GM23248 (cell line): ENCODE results near the gene HOXD13. TPM values are rescaled to one million over a fixed set of nuclear protein-coding genes. Genes with fewer than 3 reads are reported as not detected.
A peak's percentile ranks its signal among the peaks of the same experiment; 100 is the strongest.

Source experiments
- DNase-seq: peaks from one replicate; pipeline ENCODE4 v3.0.0-alpha.2; 2015
- H2AFZ ChIP-seq: fragments of 200-600 bp; sonication (generic); 2 replicates; pipeline ENCODE4 v1.6.1; 2016; ENCODE audit warnings: antibody characterized with exemption
- H3F3A ChIP-seq: fragments of 200-600 bp; sonication (generic); 2 replicates; pipeline ENCODE4 v1.6.1; 2016; ENCODE audit warnings: mild to moderate bottlenecking, antibody characterized with exemption, mixed run types; ENCODE audit not compliant: insufficient read depth
- H3K27ac ChIP-seq: fragments of 200-600 bp; sonication (generic); 2 replicates; pipeline ENCODE4 v1.5.1; 2016; ENCODE audit warnings: mild to moderate bottlenecking
- H3K27me3 ChIP-seq: fragments of 200-600 bp; sonication (generic); replicated peaks from 2 replicates; pipeline ENCODE4 v1.6.1; 2016; ENCODE audit warnings: mild to moderate bottlenecking; ENCODE audit not compliant: insufficient read depth
- H3K36me3 ChIP-seq: fragments of 200-600 bp; sonication (generic); 2 replicates; pipeline ENCODE4 v1.6.1; 2016; ENCODE audit warnings: low read depth, mild to moderate bottlenecking
- H3K4me1 ChIP-seq: fragments of 200-600 bp; sonication (generic); 2 replicates; pipeline ENCODE4 v1.6.1; 2016; ENCODE audit warnings: mild to moderate bottlenecking; ENCODE audit not compliant: insufficient read depth
- H3K4me2 ChIP-seq: fragments of 200-600 bp; sonication (generic); one replicate; pipeline ENCODE4 v1.6.1; 2016; ENCODE audit warnings: mild to moderate bottlenecking; ENCODE audit not compliant: unreplicated experiment
- H3K4me3 ChIP-seq: fragments of 200-600 bp; sonication (generic); 2 replicates; pipeline ENCODE4 v1.5.1; 2016; ENCODE audit warnings: mild to moderate bottlenecking
- H3K79me2 ChIP-seq: fragments of 200-600 bp; sonication (generic); 2 replicates; pipeline ENCODE4 v1.6.1; 2016; ENCODE audit warnings: mild to moderate bottlenecking; ENCODE audit not compliant: insufficient read depth
- H3K9ac ChIP-seq: fragments of 200-600 bp; sonication (generic); 2 replicates; pipeline ENCODE4 v1.6.1; 2016; ENCODE audit warnings: mild to moderate bottlenecking
- H3K9me2 ChIP-seq: fragments of 200-600 bp; sonication (generic); 2 replicates; pipeline ENCODE4 v1.6.1; 2016; ENCODE audit warnings: mixed run types, mild to moderate bottlenecking, moderate library complexity; ENCODE audit not compliant: insufficient read depth
- H3K9me3 ChIP-seq: fragments of 200-600 bp; sonication (generic); one replicate; pipeline ENCODE4 v1.6.1; 2017; ENCODE audit warnings: low read depth
- H4K20me1 ChIP-seq: fragments of 200-600 bp; sonication (generic); 2 replicates; pipeline ENCODE4 v1.6.0; 2016; ENCODE audit not compliant: insufficient read depth
- EZH2 ChIP-seq: fragments of 200-600 bp; sonication (generic); IDR thresholded peaks from 2 replicates; pipeline ENCODE4 v1.6.1; 2018; ENCODE audit warnings: antibody characterized with exemption, mild to moderate bottlenecking; ENCODE audit not compliant: insufficient read depth, poor library complexity, severe bottlenecking
- EZH2phosphoT487 ChIP-seq: fragments of 200-600 bp; sonication (generic); IDR thresholded peaks from 2 replicates; pipeline ENCODE4 v1.6.1; 2018; ENCODE audit warnings: antibody characterized with exemption, moderate library complexity, mild to moderate bottlenecking, low read depth; ENCODE audit not compliant: insufficient read depth
- WGBS, 2 experiments: methylation state at CpG; one replicate each; pipeline ENCODE4 v1.1.6; 2015 to 2017; ENCODE audit warnings: low lambda C conversion rate in 2 of 2, low coverage in 1 of 2; ENCODE audit errors: missing lambda C conversion rate in 2 of 2; 5-methylcytosine and 5-hydroxymethylcytosine counted together
- in situ Hi-C: fragments of 300-500 bp; cut with MboI; formaldehyde crosslinking; loops from 2 replicates; pipeline ENCODE4 v1.15.0; 2020
- polyA plus RNA-seq: library from polyadenylated mRNA; unstranded; fragments of >200 nt; fragmentation: Nextera tagmentation; extraction: Ambion mirVana; gene quantifications from 2 replicates; pipeline ENCODE4 v1.2.1, GENCODE V29; 2016
- total RNA-seq: library from RNA; depleted of rRNA; stranded (reverse); fragments of >200 nt; shearing (Covaris generic); gene quantifications from 2 replicates; pipeline ENCODE4 v1.2.3, GENCODE V29; 2014

Gene HOXD13
- total and polyA plus RNA-seq, 2 experiments from 2014 or later: 2.4 to 3.8 TPM

DNA sequence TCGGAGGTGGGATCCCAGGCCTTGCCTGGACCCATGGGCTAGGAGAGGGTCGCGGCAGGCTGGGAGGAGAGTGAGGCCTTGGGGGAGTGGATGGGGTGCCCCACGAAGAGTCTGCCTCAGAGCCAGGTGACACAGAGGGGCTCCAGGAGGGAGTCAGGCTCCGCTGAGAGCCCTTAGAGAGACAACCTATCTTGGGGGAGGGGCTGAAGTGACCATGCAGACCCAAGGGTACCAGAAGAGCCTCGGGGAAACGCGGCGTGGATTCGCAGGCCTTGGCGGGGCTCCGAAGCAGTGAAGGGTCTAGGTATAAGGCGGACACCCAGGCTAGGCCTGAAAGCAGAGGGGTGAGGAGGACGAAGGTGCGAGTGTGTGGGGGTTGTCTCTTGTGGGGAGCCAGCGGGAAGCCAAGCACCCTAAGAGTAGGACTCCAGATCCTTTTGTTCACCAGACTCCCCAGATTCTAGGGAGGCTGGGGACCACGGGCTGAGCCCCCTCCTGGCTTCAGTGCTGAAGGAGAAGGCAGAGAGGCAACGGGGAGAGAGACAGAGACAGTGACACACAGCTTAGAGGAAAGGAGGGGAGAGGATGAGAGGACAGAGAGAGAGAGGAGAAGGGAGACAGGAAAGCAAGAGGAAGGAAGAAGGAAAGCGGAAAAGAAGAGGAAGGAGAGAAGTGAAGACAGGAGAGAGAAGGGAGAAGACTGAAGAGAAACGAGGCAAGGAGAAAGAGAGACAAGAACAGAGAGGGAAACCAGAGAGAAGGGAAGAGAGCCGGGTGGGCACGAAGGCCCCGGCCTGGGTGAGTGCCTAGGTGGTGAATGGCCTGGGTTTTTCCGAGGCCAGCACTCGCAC lies 13.4 kb downstream of the HOXD13 start:
- peaks cover 15% of the 10 kb centered on the region for H3K36me3 ChIP-seq
- peak overlapping the region; percentile 95 for H3K4me2 ChIP-seq
- H3K4me1 ChIP-seq: peaks cover 8% of the 10 kb centered on the region
- DNase-seq: peak; percentile 61
- H3K79me2 ChIP-seq: peaks cover 88% of the 10 kb centered on the region
- H3K9me2 ChIP-seq: no peaks in the 10 kb centered on the region
- 2 to 5% methylated on average over 24 to 25 of the region's 25 CpGs for WGBS, 2 experiments
- peak overlapping the region; percentile 82; the same call in 1 of the 2 replicates for H2AFZ ChIP-seq
- in situ Hi-C loops: loop anchor here (25.0 kb wide), 1 partner anchor 1631 kb away; no protein-coding TSS in a partner anchor
- TF ChIP-seq EZH2 (no peak), EZH2phosphoT487 (no peak)
- H3K27ac ChIP-seq: peak overlapping the region; percentile 89
- H4K20me1 ChIP-seq: no peaks in the 10 kb centered on the region
- H3K27me3 ChIP-seq: no peaks in the 10 kb centered on the region
- no peaks in the 10 kb centered on the region for H3K9me3 ChIP-seq
- peaks cover 34% of the 10 kb centered on the region for H3F3A ChIP-seq
- peak overlapping the region; percentile 88 for H3K4me3 ChIP-seq
- peak overlapping the region; percentile 93 for H3K9ac ChIP-seq

DNA sequence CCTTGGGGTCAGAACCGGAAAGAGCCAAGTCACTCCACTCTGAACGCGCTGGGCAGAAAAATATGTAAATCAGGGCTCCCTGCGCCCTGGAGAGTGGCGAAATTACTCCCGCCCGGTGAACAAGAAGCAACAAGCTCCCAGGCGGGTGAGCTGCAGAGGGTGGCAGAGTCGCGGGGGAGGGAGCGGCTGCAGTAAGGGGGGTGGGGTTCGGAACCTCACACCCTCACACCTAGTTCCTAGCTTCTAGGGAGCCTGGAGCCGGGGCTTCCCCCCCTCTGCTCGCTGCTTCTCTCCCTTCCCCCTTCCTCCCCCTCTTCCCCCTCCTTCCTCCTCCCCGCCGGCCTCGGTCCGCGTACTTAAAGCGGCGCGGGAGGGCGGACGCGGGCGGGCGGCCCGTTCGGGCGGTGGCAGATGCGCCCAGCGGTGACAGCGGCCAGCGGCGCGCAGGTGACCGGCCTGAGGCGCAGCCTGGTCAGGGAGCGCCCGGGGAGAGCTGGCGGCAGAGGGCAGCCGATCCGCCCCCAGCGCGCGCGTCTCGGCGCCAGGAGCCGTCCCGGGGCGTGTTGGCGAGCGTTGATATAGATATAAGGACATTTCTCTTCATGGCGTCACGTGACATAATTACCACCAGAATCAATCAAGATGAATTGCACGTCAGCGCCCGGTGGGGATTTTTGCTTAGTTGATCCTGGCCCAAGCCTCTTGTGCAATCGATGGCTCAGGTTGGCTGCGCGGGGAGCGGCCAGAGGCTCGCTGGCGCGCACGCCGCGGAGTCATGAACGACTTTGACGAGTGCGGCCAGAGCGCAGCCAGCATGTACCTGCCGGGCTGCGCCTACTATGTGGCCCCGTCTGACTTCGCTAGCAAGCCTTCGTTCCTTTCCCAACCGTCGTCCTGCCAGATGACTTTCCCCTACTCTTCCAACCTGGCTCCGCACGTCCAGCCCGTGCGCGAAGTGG lies 14.3 kb downstream of the HOXD13 start, which contains the start of gene HOXD11:
TSS of gene HOXD11 (plus strand) at position 700 of the 959 bp plus-strand sequence. CDS start at position 776, 76 bp downstream.
- Histone ChIP-seq H2AFZ (0 out of 2 replicates have a peak within 1 kb of the TSS, but pooled peaks have one; percentile 82), H3K9me2 (no peaks in the 10 kb centered on the region), H3K79me2 (peaks cover 96% of the 10 kb centered on the region), H3K4me3 (peak within 1 kb of the TSS; percentile 88), H4K20me1 (no peaks in the 10 kb centered on the region), H3F3A (peaks cover 34% of the 10 kb centered on the region), H3K9ac (peak within 1 kb of the TSS; percentile 93), H3K4me2 (peak within 1 kb of the TSS; percentile 95), H3K9me3 (no peaks in the 10 kb centered on the region), H3K4me1 (peaks cover 8% of the 10 kb centered on the region), H3K27ac (peak within 1 kb of the TSS; percentile 89), H3K27me3 (no peaks in the 10 kb centered on the region), H3K36me3 (peaks cover 15% of the 10 kb centered on the region)
- WGBS, 2 experiments: 1 to 2% methylated on average over 67 to 72 of the region's 85 CpGs
- DNase-seq: peak; percentile 96
- in situ Hi-C loops: loop anchor here (25.0 kb wide), 1 partner anchor 1630 kb away; no protein-coding TSS in a partner anchor
- TF ChIP-seq EZH2phosphoT487: no peak
- no peak for TF ChIP-seq EZH2

DNA sequence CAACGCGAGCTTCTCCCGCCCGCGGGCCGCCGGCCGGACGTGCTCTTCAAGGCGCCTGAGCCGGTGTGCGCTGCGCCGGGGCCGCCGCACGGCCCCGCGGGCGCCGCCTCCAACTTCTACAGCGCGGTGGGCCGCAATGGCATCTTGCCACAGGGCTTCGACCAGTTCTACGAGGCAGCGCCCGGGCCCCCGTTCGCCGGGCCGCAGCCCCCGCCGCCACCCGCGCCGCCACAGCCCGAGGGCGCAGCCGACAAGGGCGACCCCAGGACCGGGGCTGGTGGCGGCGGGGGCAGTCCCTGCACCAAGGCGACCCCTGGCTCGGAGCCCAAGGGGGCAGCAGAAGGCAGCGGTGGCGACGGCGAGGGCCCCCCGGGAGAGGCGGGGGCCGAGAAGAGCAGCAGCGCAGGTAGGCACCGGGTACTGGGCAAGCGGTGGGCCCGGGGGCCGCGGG lies 15.2 kb downstream of the HOXD13 start:
- Histone ChIP-seq H3K4me3 (peak overlapping the region; percentile 74), H2AFZ (no peak overlapping the region), H4K20me1 (no peaks in the 10 kb centered on the region), H3K4me2 (peak overlapping the region; percentile 62), H3K79me2 (peaks cover 96% of the 10 kb centered on the region), H3K9me3 (no peaks in the 10 kb centered on the region), H3K27me3 (no peaks in the 10 kb centered on the region), H3K27ac (peak overlapping the region; percentile 34), H3F3A (peaks cover 28% of the 10 kb centered on the region), H3K36me3 (peaks cover 15% of the 10 kb centered on the region), H3K9me2 (no peaks in the 10 kb centered on the region), H3K9ac (peak overlapping the region; percentile 89), H3K4me1 (peaks cover 6% of the 10 kb centered on the region)
- DNase-seq: peak; percentile 71
- TF ChIP-seq EZH2phosphoT487 (no peak), EZH2 (no peak)
- WGBS, 2 experiments: 1 to 2% methylated on average over 24 to 30 of the region's 59 CpGs
- in situ Hi-C loops: loop anchor here (25.0 kb wide), 1 partner anchor 1630 kb away; no protein-coding TSS in a partner anchor
